ENCODE data around the gene GOLGA6L10. TPM values are rescaled to one million over a fixed set of nuclear protein-coding genes. Genes with fewer than 3 reads are reported as not detected.
"Not testable (repeated sequence)": the region's sequence is repeated elsewhere in the genome, so short reads cannot be mapped to it uniquely, and the experiment has no call there.

GOLGA6L10 gene
- total RNA-seq = 1 to 10 TPM; 1.2 to 1.5 TPM

GRCh38 chr15:82349375-82349774 is at the start of gene GOLGA6L10:
GOLGA6L10 (minus strand) TSS chr15:82349475; CDS start chr15:82349375, 100 bp downstream.
- not testable (repeated sequence) for ATAC-seq (replicated peaks); H3K4me1 Mint-ChIP-seq; H3K36me3 Mint-ChIP-seq (ENCODE audit: low read depth); H3K9me3 Mint-ChIP-seq; H3K4me3 Mint-ChIP-seq; H3K27me3 Mint-ChIP-seq; H3K27ac Mint-ChIP-seq

GRCh38 chr15:82398785-82399184 is 49.5 kb upstream of the GOLGA6L10 start:
- H3K4me3 Mint-ChIP-seq = no peak overlapping the region
- no peak for ATAC-seq (replicated peaks)
- H3K9me3 Mint-ChIP-seq = no peaks in the 10 kb centered on the region
- no peaks in the 10 kb centered on the region for H3K36me3 Mint-ChIP-seq (ENCODE audit: low read depth)
- no peaks in the 10 kb centered on the region for H3K27me3 Mint-ChIP-seq
- H3K27ac Mint-ChIP-seq = no peak overlapping the region
- no peaks in the 10 kb centered on the region for H3K4me1 Mint-ChIP-seq

- no peak for ATAC-seq (replicated peaks)
- H3K27me3 Mint-ChIP-seq = no peaks in the 10 kb centered on the region
- H3K9me3 Mint-ChIP-seq = no peaks in the 10 kb centered on the region
- no peak overlapping the region for H3K4me3 Mint-ChIP-seq
- no peak overlapping the region for H3K27ac Mint-ChIP-seq
- no peaks in the 10 kb centered on the region for H3K36me3 Mint-ChIP-seq (ENCODE audit: low read depth)
- H3K4me1 Mint-ChIP-seq = no peaks in the 10 kb centered on the region
These were observed 48.5 kb upstream of the GOLGA6L10 start for GRCh38 chr15:82397817-82398216.

GRCh38 chr15:82395788-82396187 is 46.5 kb upstream of the GOLGA6L10 start:
- H3K4me3 Mint-ChIP-seq, H3K9me3 Mint-ChIP-seq: not testable (repeated sequence)

GRCh38 chr15:82393671-82394070 is 44.4 kb upstream of the GOLGA6L10 start:
- no peak overlapping the region for H3K27ac Mint-ChIP-seq
- no peak for ATAC-seq (replicated peaks)
- no peak overlapping the region for H3K4me3 Mint-ChIP-seq
- H3K36me3 Mint-ChIP-seq (ENCODE audit: low read depth) = no peaks in the 10 kb centered on the region
- no peaks in the 10 kb centered on the region for H3K9me3 Mint-ChIP-seq
- H3K4me1 Mint-ChIP-seq = no peaks in the 10 kb centered on the region
- no peaks in the 10 kb centered on the region for H3K27me3 Mint-ChIP-seq

More at GRCh38 chr15:82395788-82396187, 46.5 kb upstream of the GOLGA6L10 start:
- H3K27me3 Mint-ChIP-seq; H3K4me1 Mint-ChIP-seq; H3K36me3 Mint-ChIP-seq (ENCODE audit: low read depth); H3K27ac Mint-ChIP-seq; ATAC-seq (replicated peaks): not testable (repeated sequence)

GRCh38 chr15:82392077-82392476 is 42.8 kb upstream of the GOLGA6L10 start:
- not testable (repeated sequence) for H3K27ac Mint-ChIP-seq; ATAC-seq (replicated peaks)

GRCh38 chr15:82390152-82390551 is 40.9 kb upstream of the GOLGA6L10 start:
- H3K27me3 Mint-ChIP-seq; H3K4me1 Mint-ChIP-seq; H3K36me3 Mint-ChIP-seq (ENCODE audit: low read depth); H3K9me3 Mint-ChIP-seq; ATAC-seq (replicated peaks); H3K4me3 Mint-ChIP-seq; H3K27ac Mint-ChIP-seq: not testable (repeated sequence)

More at GRCh38 chr15:82392077-82392476, 42.8 kb upstream of the GOLGA6L10 start:
- not testable (repeated sequence) for H3K4me3 Mint-ChIP-seq; H3K36me3 Mint-ChIP-seq (ENCODE audit: low read depth); H3K4me1 Mint-ChIP-seq; H3K9me3 Mint-ChIP-seq; H3K27me3 Mint-ChIP-seq

- H3K27ac Mint-ChIP-seq; H3K36me3 Mint-ChIP-seq (ENCODE audit: low read depth); H3K4me3 Mint-ChIP-seq; ATAC-seq (replicated peaks); H3K27me3 Mint-ChIP-seq; H3K9me3 Mint-ChIP-seq; H3K4me1 Mint-ChIP-seq: not testable (repeated sequence)
These were observed 37.9 kb upstream of the GOLGA6L10 start for GRCh38 chr15:82387209-82387608.

- not testable (repeated sequence) for H3K27ac Mint-ChIP-seq; H3K4me3 Mint-ChIP-seq; H3K4me1 Mint-ChIP-seq; H3K36me3 Mint-ChIP-seq (ENCODE audit: low read depth); H3K27me3 Mint-ChIP-seq; H3K9me3 Mint-ChIP-seq; ATAC-seq (replicated peaks)
These were observed 32.2 kb upstream of the GOLGA6L10 start for GRCh38 chr15:82381330-82381955.

GRCh38 chr15:82379552-82379951 is 30.3 kb upstream of the GOLGA6L10 start:
- H3K36me3 Mint-ChIP-seq (ENCODE audit: low read depth); H3K27ac Mint-ChIP-seq; ATAC-seq (replicated peaks); H3K4me1 Mint-ChIP-seq; H3K4me3 Mint-ChIP-seq; H3K9me3 Mint-ChIP-seq; H3K27me3 Mint-ChIP-seq: not testable (repeated sequence)

- H3K27me3 Mint-ChIP-seq; ATAC-seq (replicated peaks); H3K36me3 Mint-ChIP-seq (ENCODE audit: low read depth); H3K9me3 Mint-ChIP-seq; H3K4me1 Mint-ChIP-seq; H3K27ac Mint-ChIP-seq; H3K4me3 Mint-ChIP-seq: not testable (repeated sequence)
These were observed 24.4 kb upstream of the GOLGA6L10 start for GRCh38 chr15:82373661-82374060.

- no peak for ATAC-seq (replicated peaks)
- H3K27me3 Mint-ChIP-seq = no peaks in the 10 kb centered on the region
- no peaks in the 10 kb centered on the region for H3K4me1 Mint-ChIP-seq
- no peak overlapping the region for H3K4me3 Mint-ChIP-seq
- no peaks in the 10 kb centered on the region for H3K9me3 Mint-ChIP-seq
- no peak overlapping the region for H3K27ac Mint-ChIP-seq
- H3K36me3 Mint-ChIP-seq (ENCODE audit: low read depth) = no peaks in the 10 kb centered on the region
These were observed 22.4 kb upstream of the GOLGA6L10 start for GRCh38 chr15:82371656-82372055.

- H3K27ac Mint-ChIP-seq; H3K4me1 Mint-ChIP-seq; H3K4me3 Mint-ChIP-seq; ATAC-seq (replicated peaks); H3K36me3 Mint-ChIP-seq (ENCODE audit: low read depth); H3K27me3 Mint-ChIP-seq; H3K9me3 Mint-ChIP-seq: not testable (repeated sequence)
These were observed 18.5 kb upstream of the GOLGA6L10 start for GRCh38 chr15:82367790-82368189.

- peak; percentile 99 for ATAC-seq (replicated peaks)
- H3K36me3 Mint-ChIP-seq (ENCODE audit: low read depth); H3K9me3 Mint-ChIP-seq; H3K27me3 Mint-ChIP-seq; H3K27ac Mint-ChIP-seq; H3K4me3 Mint-ChIP-seq; H3K4me1 Mint-ChIP-seq: not testable (repeated sequence)
These were observed 16.5 kb upstream of the GOLGA6L10 start for GRCh38 chr15:82365692-82366323.

GRCh38 chr15:82364548-82364947 is 15.3 kb upstream of the GOLGA6L10 start:
- not testable (repeated sequence) for H3K27ac Mint-ChIP-seq; H3K27me3 Mint-ChIP-seq; H3K4me1 Mint-ChIP-seq; H3K4me3 Mint-ChIP-seq; H3K36me3 Mint-ChIP-seq (ENCODE audit: low read depth); H3K9me3 Mint-ChIP-seq; ATAC-seq (replicated peaks)
